Measurements from ENCODE around the gene JRKL. TPM values are rescaled to one million over a fixed set of nuclear protein-coding genes. Genes with fewer than 3 reads are reported as not detected.
A peak's percentile ranks its signal among the peaks of the same experiment; 100 is the strongest.

JRKL gene
- 6.9 and 7.9 TPM in 2 replicates for total RNA-seq (2014; rRNA removed; shearing (Covaris generic))

GRCh38 chr11:96389720-96390487, at the start of gene JRKL, which contains the start of gene CCDC82:
JRKL (plus strand) TSS chr11:96390013; CDS start chr11:96390650, 637 bp downstream.
CCDC82 (minus strand) TSS chr11:96389912; CDS start chr11:96384747, 5,165 bp downstream.
- DNase-seq (ENCODE audit: low read depth) = peak; percentile 96

DNA sequence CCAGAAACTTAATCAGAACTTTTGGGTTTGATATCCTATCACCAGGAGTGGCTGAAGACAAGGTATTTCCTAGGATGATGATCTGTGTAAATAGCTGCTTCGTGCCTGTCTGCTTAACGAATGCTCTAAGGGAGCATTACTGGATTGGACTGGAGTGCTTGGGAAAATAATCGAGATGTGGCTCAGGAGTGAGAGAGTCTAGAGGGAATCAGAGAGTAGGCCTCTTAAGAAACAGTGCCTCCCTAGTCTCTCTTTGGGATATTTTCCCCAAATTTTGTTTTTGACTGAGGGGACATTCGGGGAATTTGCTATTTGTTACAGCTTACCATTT, 49.3 kb upstream of the JRKL start:
- peak; percentile 43 for DNase-seq (ENCODE audit: low read depth)

DNA sequence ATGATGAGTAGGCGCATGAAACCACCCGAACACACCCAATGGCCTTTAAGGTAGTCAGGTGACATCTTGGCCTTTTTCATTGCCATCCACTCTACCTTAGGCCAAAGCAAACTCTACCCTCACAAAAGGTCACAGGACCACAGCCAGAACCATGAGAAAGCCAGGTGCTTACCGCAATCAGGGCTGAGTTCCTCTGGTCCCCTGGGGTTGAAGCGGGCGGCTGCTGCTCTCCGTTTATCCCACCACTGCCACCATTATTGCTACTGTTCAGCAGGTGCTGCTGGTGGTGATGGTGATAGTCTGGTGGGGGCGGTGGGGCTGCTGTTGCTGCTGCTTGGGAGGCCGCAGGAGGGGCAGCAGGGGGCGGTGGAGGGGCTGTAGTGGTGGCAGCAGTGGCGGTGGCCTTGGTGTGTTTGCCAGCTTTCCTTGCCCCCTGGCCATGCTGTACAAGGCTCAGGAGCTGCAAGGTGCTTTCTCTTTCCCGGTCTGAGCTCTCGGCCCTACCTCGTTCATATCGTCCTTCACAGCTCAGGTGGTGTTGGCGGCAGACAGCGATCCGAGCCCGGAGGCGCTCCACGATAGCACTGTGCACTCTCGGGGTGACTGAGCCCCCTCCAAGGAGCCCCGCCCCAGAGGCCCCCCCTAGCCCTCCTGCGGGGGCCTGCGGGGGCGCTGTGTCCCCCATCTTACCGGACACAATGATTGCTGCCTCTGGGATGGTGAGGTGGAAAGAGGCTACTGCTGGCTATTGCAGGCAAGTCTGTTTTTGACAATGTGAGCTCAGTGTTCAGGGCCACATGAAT, 48.4 kb upstream of the JRKL start:
- peak; percentile 78 for DNase-seq (ENCODE audit: low read depth)

GRCh38 chr11:96342014-96342960, 47.5 kb upstream of the JRKL start:
- no peak for DNase-seq (ENCODE audit: low read depth)

DNA sequence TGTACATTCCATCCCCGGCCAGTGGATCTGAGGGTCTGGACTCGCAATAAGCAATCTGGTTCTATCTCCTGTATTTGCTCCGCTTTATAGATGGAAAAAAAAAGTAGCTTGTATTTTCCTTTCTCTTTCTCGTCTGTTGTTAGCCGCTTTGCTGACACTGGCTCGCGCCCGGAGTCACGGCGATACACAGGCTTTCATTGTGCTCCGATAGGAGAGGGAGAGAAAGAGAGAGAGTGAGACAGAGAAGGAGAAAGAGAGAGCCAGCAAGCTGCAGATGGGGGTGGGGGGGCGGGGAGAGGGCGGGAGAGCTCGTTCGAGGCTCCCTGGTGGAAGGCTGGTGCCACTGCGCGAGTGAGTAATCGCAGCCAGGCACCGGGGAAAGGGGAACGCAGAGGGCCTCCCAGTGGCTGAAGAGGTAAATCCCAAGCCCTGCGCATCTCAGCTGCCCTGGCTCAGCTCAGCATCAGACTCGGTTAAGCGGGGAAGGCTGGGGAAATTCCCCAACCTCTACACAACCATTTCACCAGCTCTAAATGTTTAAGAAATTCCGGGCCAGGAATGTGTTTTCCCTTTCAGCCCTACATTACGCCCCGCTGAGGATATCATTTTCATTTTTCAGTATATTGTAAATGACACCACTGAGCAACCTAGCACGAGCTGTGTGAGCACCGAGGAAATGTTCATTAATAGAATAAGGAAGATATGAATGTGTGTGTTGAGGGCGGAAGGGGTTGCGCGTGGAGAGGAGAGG, 46.7 kb upstream of the JRKL start, which contains the start of gene MAML2:
Gene MAML2, minus strand, starts transcription at position 235 of the 751 bp plus-strand sequence. CDS start 1,300 bp downstream, outside the sequence.
- peak; percentile 93 for DNase-seq (ENCODE audit: low read depth)

- DNase-seq (ENCODE audit: low read depth) = no peak
These were observed 33.0 kb upstream of the JRKL start for GRCh38 chr11:96356848-96357247.

DNA sequence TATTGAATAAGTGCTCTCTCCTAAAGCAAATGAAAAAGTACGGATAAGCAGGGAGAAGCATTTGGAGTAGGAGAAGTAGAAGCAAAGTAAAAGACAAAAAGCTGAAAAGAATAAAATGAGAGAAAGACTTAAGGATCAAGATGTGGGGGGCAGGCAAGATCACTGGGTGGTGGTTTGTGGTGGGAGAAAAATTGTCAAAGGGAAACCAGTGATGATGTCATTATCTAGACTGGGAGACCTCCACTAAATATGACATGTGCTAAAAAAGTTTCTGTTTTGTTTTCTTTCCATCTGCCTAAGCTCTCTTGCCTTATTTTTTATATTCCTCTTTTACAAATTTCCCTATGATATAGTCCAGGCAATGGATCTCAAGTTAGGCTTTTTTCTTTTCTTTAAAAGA, 32.0 kb upstream of the JRKL start:
- no peak for DNase-seq (ENCODE audit: low read depth)

DNA sequence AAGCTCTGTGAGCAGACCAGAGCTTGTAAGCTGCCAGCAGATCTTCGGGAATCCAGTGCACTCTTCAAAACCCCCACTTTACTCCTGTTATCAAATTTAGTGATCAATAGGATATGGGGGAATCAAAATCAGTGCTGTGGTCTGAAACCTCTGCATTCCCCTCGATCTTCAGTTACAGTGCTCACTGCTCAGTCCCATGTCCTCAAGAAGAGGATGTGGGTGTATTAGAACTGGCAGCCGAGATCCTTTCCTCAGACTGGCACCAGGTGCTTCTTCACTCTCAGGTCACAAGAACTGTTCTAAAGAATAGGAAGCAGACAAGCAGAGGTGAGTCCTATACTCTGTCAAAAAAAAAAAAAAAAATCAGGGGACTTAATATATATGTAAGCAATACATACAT, 31.5 kb upstream of the JRKL start:
- DNase-seq (ENCODE audit: low read depth) = no peak

- no peak for DNase-seq (ENCODE audit: low read depth)
These were observed 28.0 kb upstream of the JRKL start for GRCh38 chr11:96361778-96362177.

DNA sequence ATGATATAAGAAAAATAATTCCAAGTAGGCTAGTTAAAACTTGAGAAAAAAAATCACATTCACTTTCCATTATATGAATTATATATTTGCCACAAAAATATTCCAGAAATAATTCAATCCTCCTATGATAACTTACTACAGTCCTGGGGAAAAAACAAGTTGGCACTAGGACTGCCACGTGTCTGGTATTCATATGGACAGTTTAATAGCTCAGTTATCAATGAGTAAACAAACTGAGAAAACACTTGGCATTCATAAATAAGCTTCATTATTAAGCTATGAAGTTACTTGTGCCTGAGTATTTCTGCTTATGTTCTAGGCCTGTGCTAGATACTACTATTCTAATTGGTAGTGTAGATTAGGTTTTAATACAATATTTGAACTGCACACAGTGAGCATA, 24.3 kb upstream of the JRKL start:
- no peak for DNase-seq (ENCODE audit: low read depth)

DNA sequence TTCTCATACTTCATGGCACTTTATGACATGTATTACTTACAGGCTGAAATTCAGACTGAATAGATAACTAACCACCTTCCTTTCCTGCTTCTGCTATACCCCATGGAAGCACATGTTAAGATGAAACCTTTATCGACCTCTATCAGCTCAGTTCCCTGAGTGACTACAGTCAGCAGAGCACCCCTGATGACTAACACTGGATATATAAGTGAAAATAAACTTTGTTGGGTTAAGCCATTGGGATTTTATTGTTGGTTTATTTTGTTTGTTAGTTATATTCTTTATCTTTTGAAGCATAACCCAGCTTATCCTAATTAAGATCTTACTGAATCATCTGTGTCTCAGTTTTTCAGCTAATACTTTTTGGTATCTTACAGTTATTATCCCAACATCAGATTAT, 23.8 kb upstream of the JRKL start:
- no peak for DNase-seq (ENCODE audit: low read depth)

- no peak for DNase-seq (ENCODE audit: low read depth)
These were observed 22.5 kb upstream of the JRKL start for GRCh38 chr11:96367342-96367741.

- DNase-seq (ENCODE audit: low read depth) = no peak
These were observed 16.0 kb upstream of the JRKL start for GRCh38 chr11:96373826-96374225.

DNA sequence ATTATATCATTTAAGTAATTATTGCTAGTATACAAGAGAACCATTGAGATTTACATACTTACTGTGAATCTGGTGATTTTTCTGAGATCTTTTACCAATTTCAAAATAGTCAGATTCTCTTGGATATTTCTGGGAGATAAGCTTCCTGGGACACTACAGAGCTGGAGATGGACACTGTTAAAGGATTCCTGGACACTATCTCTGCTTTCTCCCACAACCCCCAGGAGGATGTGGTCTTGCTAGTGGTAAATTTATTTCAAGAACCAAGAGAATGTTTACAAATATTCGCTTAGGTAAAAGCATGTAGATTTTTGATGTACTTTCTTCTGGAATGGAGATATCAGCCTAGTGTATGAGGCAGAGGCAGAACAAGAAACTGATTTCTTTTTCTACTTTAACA, 13.0 kb upstream of the JRKL start:
- no peak for DNase-seq (ENCODE audit: low read depth)

DNA sequence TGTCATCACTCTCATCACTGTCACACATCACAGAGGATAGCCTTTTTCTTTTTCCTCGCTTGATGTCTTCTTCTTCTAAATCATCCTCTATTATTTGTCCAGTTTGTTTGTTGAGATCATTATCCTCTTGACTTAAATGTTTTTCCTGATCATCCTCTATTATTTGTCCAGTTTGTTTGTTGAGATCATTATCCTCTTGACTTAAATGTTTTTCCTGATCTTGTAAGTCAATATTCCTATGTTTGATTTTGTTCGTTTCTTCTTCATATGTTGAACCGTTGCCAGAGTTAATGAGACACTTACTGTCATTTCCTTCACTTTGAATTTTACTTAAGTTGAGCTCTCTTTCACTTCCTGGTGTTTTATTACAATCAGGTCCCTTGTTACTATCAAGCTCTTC, 5.7 kb upstream of the JRKL start:
- DNase-seq (ENCODE audit: low read depth) = no peak

- no peak for DNase-seq (ENCODE audit: low read depth)
These were observed 4.6 kb upstream of the JRKL start for GRCh38 chr11:96385187-96385586.

DNA sequence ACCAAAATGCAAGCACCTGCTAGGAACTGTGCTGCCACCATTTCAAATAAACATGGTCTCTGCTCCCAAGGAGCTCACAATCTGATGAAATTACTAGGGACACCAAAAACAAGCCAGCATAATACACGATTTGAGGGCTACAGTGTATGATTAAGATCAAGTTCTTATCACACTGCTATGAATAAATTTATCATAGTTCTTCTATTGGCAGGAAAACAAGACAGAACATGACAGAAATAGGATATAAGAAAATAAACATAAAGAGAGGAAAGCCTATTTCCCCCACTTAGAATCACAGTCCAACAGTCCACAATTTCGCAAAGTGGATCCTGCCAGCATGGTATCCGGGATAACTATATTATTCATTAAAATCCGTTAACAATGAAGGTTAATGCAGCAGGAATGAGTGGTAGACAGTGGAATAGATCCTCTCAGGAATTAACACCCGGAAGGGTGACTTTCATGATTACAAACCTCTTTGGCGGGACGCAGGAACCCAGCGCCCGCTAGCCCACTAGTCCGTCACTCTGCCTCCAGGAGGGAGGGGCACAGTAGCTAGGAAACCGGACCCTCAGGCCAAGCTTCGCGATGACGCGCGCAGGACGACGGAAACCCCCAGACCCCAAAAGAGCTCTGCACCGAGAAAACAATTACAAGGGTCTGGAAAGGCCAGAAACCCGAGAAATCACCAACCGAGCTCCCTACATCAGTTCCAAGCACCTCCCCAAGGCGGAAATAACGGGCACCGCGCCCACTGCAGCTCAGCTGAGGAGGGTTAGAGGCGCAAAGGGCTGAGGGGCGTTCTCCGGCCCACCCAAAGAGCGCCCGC, 708 bp upstream of the JRKL start:
- peak; percentile 75 for DNase-seq (ENCODE audit: low read depth)

DNA sequence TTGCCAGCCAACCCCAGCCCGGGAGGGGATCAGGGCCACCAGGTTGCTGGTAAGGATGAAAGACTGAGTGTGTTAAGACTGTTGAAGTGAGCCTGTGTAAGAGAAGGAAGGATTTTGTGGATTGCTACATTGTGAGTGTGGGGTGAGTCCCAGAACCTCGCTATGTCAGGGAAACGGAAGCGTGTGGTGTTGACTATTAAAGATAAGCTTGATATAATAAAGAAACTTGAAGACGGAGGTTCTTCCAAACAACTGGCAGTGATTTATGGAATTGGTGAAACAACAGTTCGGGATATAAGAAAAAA, 627 bp downstream of the JRKL start:
- DNase-seq (ENCODE audit: low read depth) = no peak

GRCh38 chr11:96391698-96392307, 2.0 kb downstream of the JRKL start:
- DNase-seq (ENCODE audit: low read depth) = peak; percentile 34
